SKM-1 (cell line): ENCODE measurements around the gene PLEKHS1.

ENCODE experiments used
- DNase-seq: peaks from one replicate; lab custom pipeline; 2025; ENCODE audit not compliant: unreplicated experiment; lab: John Stamatoyannopoulos, UW

The PLEKHS1 gene

DNA sequence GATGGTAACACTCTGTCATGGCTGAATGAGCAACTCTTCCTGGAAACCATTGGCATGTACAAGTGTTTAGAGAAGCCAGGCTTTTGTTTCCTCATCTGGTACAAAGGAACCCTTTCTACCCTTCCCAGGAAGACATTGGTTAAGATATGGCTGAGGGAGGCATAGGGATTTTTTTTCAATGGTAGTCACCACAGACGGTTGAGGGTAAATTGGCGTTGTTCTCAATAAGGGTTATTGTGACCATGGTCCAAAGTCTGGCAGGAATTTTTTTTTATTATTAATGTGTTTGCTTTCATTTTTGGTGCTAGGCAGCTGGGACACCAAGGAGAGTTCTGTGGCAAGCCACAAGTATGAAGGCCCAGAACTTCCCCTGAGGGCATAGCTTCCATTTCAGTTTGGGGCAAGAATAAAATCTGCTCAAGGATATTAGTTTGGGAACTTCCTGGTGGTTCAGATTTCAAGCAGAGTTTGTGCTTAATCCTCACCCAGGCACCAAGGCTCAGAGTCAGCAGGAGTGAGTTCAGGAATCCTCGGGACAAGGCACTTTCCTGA, at the start of gene PLEKHS1:
PLEKHS1 (plus strand) TSS at position 502 of the 552 bp plus-strand sequence. CDS start 3,596 bp downstream, outside the sequence.
- no peak for DNase-seq

DNA sequence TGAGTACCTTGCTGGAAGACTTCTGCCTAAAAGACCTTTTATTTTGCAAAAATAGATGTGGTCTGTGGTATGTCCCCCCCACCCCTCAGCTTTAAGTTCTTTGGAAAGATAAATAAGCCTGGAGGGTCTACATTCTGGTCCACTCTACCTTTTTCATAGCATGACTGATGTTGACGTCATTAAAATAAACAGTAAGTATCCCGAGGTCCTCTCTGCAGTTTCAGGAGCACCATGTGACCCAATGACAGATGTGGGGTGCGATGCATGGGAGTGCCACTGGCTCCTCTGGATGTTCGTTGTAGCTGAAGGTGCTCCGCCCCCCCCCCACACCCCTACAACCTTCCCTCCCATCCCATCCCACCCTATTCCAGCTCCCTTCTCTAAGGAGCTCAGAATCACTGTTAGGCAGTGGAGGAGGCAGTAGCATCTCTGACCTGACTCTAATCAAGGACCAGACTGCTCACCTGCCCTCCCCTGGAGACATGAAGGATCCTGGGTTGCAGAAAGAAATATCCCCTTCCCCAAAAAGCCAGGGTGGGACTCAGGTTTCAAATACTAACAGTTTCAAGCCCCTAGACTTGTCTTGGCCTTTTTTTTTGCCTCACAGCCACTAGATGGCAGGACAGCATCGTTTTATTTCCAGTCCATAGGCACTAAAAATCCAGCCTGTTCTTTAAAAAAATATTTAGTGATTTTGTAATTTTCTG, 46.7 kb upstream of the PLEKHS1 start:
- DNase-seq: no peak

GRCh38 chr10:113705344-113705652, 46.2 kb upstream of the PLEKHS1 start:
- no peak for DNase-seq

GRCh38 chr10:113706623-113707022, 44.9 kb upstream of the PLEKHS1 start:
- no peak for DNase-seq

- DNase-seq: no peak
Measured at GRCh38 chr10:113708640-113709039, 42.8 kb upstream of the PLEKHS1 start.

DNA sequence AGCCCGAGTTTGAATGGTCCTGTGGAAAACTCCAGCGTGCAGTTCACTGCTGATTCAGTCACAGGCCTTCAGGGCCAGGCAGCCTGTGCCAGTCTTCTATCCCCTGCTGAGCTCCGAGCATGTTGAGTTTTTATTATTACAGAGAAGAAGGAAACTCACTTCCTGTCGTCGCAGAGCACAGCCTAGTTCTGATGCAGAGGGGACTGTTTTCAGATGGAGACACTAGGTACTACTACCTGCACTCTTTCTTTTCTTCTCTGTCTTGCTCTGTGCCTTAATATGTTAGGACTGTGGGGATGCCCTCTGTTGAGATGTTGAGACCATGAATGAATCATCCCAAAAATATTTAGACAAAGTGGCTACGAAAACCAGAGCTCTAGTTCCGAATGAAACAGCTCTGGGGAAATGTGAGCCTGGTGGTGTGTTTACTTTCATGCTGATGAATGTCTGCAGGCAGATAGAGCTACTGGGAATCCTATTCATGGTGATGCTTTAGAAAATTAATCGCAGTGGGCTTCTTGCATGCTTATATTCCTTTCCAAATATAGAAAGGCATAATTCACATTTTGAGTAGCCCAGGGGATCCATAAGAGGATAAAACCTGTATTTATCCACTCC, 42.2 kb upstream of the PLEKHS1 start:
- DNase-seq: no peak

DNA sequence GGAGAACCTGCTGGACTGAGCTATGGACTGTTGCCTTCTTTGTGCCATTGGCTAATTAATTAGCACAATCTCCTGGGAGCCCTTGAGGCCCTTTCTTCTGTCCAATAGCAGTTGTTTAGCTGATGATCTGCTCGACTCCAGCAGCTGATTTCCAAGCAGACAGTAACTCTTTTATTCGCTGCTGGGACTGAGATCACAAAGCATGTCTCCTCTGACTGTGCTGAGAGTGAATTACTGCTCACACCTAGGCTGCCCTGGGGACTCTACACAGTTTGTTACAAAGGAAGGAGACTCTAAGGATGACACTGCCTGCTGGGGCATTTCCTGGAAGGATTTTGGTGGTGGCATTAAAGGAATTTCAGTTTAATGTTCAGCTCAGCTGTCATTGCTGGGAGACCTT, 40.3 kb upstream of the PLEKHS1 start:
- DNase-seq: no peak

GRCh38 chr10:113712024-113712423, 39.5 kb upstream of the PLEKHS1 start:
- no peak for DNase-seq

- no peak for DNase-seq
Measured at GRCh38 chr10:113712755-113713639, 38.5 kb upstream of the PLEKHS1 start.

GRCh38 chr10:113713640-113713982, 37.9 kb upstream of the PLEKHS1 start:
- DNase-seq: no peak

- no peak for DNase-seq
Measured at GRCh38 chr10:113716109-113716910, 35.2 kb upstream of the PLEKHS1 start.

- DNase-seq: no peak
Measured at GRCh38 chr10:113718969-113719822, 32.3 kb upstream of the PLEKHS1 start.

GRCh38 chr10:113720386-113720785, 31.1 kb upstream of the PLEKHS1 start:
- DNase-seq: no peak

- DNase-seq: no peak
Measured at GRCh38 chr10:113732160-113732881, 19.2 kb upstream of the PLEKHS1 start.

- DNase-seq: no peak
Measured at GRCh38 chr10:113732966-113733365, 18.5 kb upstream of the PLEKHS1 start.

DNA sequence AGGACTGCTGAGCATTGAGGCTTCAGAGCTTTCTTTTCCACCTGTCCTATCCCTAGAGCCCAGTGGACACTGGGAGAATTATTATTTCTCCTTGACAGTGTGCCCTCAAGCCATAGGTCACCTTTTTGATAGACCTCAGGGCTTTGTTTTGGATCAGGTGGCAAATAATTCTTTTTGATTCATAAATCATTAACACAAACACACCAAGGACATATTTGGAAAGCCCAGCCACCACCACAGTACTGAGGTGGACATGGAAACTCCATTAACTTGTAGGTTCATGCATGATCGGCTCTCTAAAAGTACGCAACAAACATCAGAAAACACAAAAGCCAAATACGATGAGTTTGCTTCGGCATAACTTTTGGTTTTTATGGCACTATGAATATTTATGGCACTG, 17.8 kb upstream of the PLEKHS1 start:
- no peak for DNase-seq

DNA sequence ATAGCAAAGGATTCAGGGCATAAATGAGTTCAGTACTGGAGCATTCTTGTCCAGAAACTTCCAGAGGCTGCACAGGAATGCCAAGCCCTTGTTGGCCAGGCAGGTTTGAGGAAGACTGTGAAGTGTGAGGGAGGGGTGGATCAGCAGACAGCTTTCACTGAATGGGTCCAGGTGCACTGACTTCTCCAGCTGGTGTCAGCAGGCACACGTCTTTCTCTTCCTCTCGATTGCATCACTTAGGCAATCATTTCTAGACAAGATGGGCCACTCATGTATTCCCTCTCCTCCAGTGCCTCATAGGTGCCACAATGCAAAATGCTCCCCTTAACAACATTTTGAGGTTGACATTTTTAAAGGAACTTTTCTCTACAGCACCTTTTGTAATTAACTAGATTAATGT, 15.6 kb upstream of the PLEKHS1 start:
- no peak for DNase-seq

DNA sequence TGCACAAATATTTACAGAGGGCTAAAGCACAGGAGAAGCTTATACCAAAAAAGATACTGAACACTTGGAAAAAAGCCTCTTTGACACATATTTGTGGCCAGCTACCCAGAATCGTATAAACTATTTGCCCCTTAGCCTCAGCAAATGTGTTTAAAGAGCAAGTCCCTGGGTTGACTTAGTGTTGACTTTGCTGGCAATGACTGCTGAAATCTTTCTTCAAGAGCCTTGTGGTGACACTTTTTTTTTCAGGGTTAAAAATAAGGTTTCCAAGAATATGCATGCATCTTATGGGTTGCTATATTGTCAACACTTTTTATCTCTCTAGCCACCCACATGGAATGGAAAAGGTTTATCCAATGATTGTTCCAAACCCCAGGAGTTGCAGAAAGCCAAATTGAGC, 14.9 kb upstream of the PLEKHS1 start:
- no peak for DNase-seq

DNA sequence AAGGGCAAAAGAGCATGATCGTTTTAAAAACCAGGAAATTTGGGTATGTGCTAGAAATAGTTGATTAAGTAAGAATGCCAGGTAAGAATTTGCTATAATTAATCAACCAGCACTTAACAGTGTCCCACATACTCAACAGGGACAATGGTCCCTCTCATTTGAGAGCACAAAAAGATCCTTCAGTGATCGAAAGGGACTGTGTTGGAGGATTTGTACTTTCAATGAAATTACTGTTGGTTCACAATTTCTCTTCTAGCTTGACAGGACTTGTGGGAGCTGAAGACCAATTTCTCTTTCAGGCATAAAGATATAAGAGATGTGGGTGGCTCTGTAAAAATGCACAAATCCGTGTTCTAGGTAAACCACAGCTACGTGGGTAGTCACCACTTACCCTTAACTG, 12.5 kb upstream of the PLEKHS1 start:
- DNase-seq: no peak
